Gastrocnemius medialis (tissue), 4 donors: ENCODE measurements around the gene SLC22A25.

Experiments used
- CTCF ChIP-seq, 5 experiments: fragments of 450-650 bp in 3 of 5; fragments of 200-600 bp in 2 of 5; sonication (generic) in 2 of 5; IDR thresholded peaks in 4 of 5; conservative IDR thresholded peaks in 1 of 5; 1 replicate in 4 of 5; 2 replicates in 1 of 5; pipeline ENCODE4 v1.5.1; 2016 to 2019; ENCODE audit warnings: antibody characterized with exemption in 5 of 5, mild to moderate bottlenecking in 3 of 5, moderate library complexity in 3 of 5
- POLR2A ChIP-seq, 2 donors: fragments of 450-650 bp; IDR thresholded peaks; one replicate each; pipeline ENCODE4 v1.6.1; 2017; ENCODE audit warnings: antibody characterized with exemption in 2 of 2, mild to moderate bottlenecking in 2 of 2, moderate library complexity in 2 of 2

GRCh38 chr11:63240791-63241379 lies 2.5 kb downstream of the SLC22A25 start:
- TF ChIP-seq POLR2A (IDR thresholded peaks at IDR 0.05) (no peak), CTCF (IDR thresholded peaks at IDR 0.05 in 4 of 5, conservative IDR thresholded peaks at IDR 0.05 in 1 of 5) (no peak)
